Astrocyte of the hippocampus (primary cell): ENCODE results near the gene OPRD1.
"Not testable (repeated sequence)": the region's sequence is repeated elsewhere in the genome, so short reads cannot be mapped to it uniquely, and the experiment has no call there.

ENCODE experiments used
- DNase-seq: peaks from one replicate; pipeline ENCODE4 v3.0.0; 2011; ENCODE audit warnings: low read depth, low spot score

OPRD1 gene

GRCh38 chr1:28845786-28846543 is 34.0 kb downstream of the OPRD1 start:
- no peak for DNase-seq

- DNase-seq: not testable (repeated sequence)
Measured at GRCh38 chr1:28847207-28847606, 35.2 kb downstream of the OPRD1 start.

GRCh38 chr1:28848416-28848815 is 36.4 kb downstream of the OPRD1 start:
- no peak for DNase-seq

- DNase-seq: no peak
Measured at GRCh38 chr1:28853093-28853742, 41.2 kb downstream of the OPRD1 start.

GRCh38 chr1:28854406-28854805 is 42.4 kb downstream of the OPRD1 start:
- not testable (repeated sequence) for DNase-seq

- DNase-seq: no peak
Measured at GRCh38 chr1:28855046-28855445, 43.1 kb downstream of the OPRD1 start.

GRCh38 chr1:28855469-28855951 is 43.5 kb downstream of the OPRD1 start:
- DNase-seq: no peak

- DNase-seq: no peak
Measured at GRCh38 chr1:28855969-28856368, 44.0 kb downstream of the OPRD1 start.

GRCh38 chr1:28860332-28861073 is 48.5 kb downstream of the OPRD1 start:
- DNase-seq: no peak

- no peak for DNase-seq
Measured at GRCh38 chr1:28862571-28863403, 50.8 kb downstream of the OPRD1 start.

GRCh38 chr1:28864695-28865094 is 52.7 kb downstream of the OPRD1 start:
- no peak for DNase-seq

GRCh38 chr1:28865997-28866650 is 54.2 kb downstream of the OPRD1 start:
- DNase-seq: peak; percentile 23

GRCh38 chr1:28867850-28868249 is 55.9 kb downstream of the OPRD1 start:
- no peak for DNase-seq

GRCh38 chr1:28869952-28870351 is 58.0 kb downstream of the OPRD1 start:
- DNase-seq: no peak

- no peak for DNase-seq
Measured at GRCh38 chr1:28871631-28872401, 59.8 kb downstream of the OPRD1 start.

GRCh38 chr1:28875134-28875533 is 63.2 kb downstream of the OPRD1 start:
- not testable (repeated sequence) for DNase-seq

- peak; percentile 85 for DNase-seq
Measured at GRCh38 chr1:28877132-28877781, 65.3 kb downstream of the OPRD1 start.

GRCh38 chr1:28878796-28879195 is 66.8 kb downstream of the OPRD1 start:
- DNase-seq: no peak

- DNase-seq: peak; percentile 93
Measured at GRCh38 chr1:28882009-28882628, 70.1 kb downstream of the OPRD1 start.
